Measurements from ENCODE around the gene PLXNB1. TPM values are rescaled to one million over a fixed set of nuclear protein-coding genes. Genes with fewer than 3 reads are reported as not detected.

Gene PLXNB1
- total RNA-seq, 1 experiment from 2014 or later: 35.6 TPM

DNA sequence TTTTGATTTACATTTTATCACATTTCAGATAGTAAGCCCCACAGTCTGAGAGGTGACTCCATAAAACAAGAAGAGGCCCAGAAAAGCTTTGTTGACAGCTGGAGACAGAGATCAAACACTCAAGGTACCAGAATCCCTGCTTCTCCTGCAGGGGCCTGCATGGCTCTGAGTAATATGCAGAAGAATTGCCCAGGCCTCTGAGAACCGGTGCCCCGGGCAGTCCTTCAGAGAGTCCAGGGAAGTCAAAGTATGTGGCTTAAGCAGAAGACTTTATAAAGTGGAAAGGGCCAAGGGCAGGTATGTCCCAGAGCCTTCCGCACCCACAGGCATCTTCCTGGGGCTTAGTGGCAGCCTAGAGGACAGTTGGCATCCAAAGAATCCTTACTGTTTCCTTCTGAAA, 29.4 kb upstream of the PLXNB1 start:
- ATAC-seq: no peak
- POLR2A ChIA-PET: no interaction called here
- Histone ChIP-seq H3K4me3 (replicated peaks in 1 of 2; ENCODE audit: low read depth in 1 of 2, low read length in 2 of 2) (no peak overlapping the region), H3K9me2 (ENCODE audit: insufficient read depth) (no peaks in the 10 kb centered on the region), H3K4me2 (ENCODE audit: low read length) (no peak overlapping the region), H3K9me3 (ENCODE audit: control insufficient read depth in 1 of 2, insufficient read depth in 1 of 2, low read depth in 1 of 2, low read length in 2 of 2) (no peaks in the 10 kb centered on the region), H3K79me2 (ENCODE audit: insufficient read depth, low read length) (no peaks in the 10 kb centered on the region), H4K20me1 (ENCODE audit: insufficient read depth) (no peaks in the 10 kb centered on the region), H3K9ac (ENCODE audit: low read length) (no peak overlapping the region), H3K36me3 (ENCODE audit: control insufficient read depth in 1 of 2, insufficient read depth in 2 of 2, low read length in 2 of 2) (peaks cover 38 to 42% of the 10 kb centered on the region in 2 experiments), H3K27ac (ENCODE audit: low read depth, low read length) (no peak overlapping the region), H3K27me3 (ENCODE audit: insufficient read depth, low read length) (no peaks in the 10 kb centered on the region), H3K4me1 (ENCODE audit: control insufficient read depth in 1 of 2, insufficient read depth in 2 of 2, low read length in 2 of 2) (no peaks in the 10 kb centered on the region), H2AFZ (ENCODE audit: low read depth, low read length, poor library complexity, severe bottlenecking) (no peak overlapping the region)
- no peak for TF ChIP-seq EZH2 (IDR thresholded peaks at IDR 0.05)
- no peak for TF ChIP-seq POLR2AphosphoS5 (IDR thresholded peaks at IDR 0.05; ENCODE audit: low read depth, low read length)
- no peak for TF ChIP-seq ZBTB33 (IDR thresholded peaks at IDR 0.05; ENCODE audit: extremely low read depth, insufficient replicate concordance, low read length)
- TF ChIP-seq, protein P1, sequence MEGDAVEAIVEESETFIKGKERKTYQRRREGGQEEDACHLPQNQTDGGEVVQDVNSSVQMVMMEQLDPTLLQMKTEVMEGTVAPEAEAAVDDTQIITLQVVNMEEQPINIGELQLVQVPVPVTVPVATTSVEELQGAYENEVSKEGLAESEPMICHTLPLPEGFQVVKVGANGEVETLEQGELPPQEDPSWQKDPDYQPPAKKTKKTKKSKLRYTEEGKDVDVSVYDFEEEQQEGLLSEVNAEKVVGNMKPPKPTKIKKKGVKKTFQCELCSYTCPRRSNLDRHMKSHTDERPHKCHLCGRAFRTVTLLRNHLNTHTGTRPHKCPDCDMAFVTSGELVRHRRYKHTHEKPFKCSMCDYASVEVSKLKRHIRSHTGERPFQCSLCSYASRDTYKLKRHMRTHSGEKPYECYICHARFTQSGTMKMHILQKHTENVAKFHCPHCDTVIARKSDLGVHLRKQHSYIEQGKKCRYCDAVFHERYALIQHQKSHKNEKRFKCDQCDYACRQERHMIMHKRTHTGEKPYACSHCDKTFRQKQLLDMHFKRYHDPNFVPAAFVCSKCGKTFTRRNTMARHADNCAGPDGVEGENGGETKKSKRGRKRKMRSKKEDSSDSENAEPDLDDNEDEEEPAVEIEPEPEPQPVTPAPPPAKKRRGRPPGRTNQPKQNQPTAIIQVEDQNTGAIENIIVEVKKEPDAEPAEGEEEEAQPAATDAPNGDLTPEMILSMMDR (IDR thresholded peaks at IDR 0.05 in 2 of 3, conservative IDR thresholded peaks at IDR 0.05 in 1 of 3; ENCODE audit: borderline replicate concordance in 1 of 3, insufficient read depth in 1 of 3, low read depth in 2 of 3, low read length in 2 of 3): no peak
- TF ChIP-seq EGR1 (IDR thresholded peaks at IDR 0.05; ENCODE audit: low read depth): no peak
- no peak for TF ChIP-seq FOSL1 (IDR thresholded peaks at IDR 0.05; ENCODE audit: low read depth)
- TF ChIP-seq SIN3A (IDR thresholded peaks at IDR 0.05; ENCODE audit: low read depth): no peak
- TF ChIP-seq, protein P2, sequence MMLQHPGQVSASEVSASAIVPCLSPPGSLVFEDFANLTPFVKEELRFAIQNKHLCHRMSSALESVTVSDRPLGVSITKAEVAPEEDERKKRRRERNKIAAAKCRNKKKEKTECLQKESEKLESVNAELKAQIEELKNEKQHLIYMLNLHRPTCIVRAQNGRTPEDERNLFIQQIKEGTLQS (IDR thresholded peaks at IDR 0.05): no peak
- no peak for TF ChIP-seq ZFX (IDR thresholded peaks at IDR 0.05)
- TF ChIP-seq TCF7L2 (IDR thresholded peaks at IDR 0.05; ENCODE audit: borderline replicate concordance, extremely low read depth, insufficient read depth, insufficient read length): no peak
- TF ChIP-seq SRF (IDR thresholded peaks at IDR 0.05; ENCODE audit: low read depth): no peak
- TF ChIP-seq JUND (IDR thresholded peaks at IDR 0.05): no peak
- no peak for TF ChIP-seq CBX3 (IDR thresholded peaks at IDR 0.05; ENCODE audit: low read depth)
- TF ChIP-seq, protein P3, sequence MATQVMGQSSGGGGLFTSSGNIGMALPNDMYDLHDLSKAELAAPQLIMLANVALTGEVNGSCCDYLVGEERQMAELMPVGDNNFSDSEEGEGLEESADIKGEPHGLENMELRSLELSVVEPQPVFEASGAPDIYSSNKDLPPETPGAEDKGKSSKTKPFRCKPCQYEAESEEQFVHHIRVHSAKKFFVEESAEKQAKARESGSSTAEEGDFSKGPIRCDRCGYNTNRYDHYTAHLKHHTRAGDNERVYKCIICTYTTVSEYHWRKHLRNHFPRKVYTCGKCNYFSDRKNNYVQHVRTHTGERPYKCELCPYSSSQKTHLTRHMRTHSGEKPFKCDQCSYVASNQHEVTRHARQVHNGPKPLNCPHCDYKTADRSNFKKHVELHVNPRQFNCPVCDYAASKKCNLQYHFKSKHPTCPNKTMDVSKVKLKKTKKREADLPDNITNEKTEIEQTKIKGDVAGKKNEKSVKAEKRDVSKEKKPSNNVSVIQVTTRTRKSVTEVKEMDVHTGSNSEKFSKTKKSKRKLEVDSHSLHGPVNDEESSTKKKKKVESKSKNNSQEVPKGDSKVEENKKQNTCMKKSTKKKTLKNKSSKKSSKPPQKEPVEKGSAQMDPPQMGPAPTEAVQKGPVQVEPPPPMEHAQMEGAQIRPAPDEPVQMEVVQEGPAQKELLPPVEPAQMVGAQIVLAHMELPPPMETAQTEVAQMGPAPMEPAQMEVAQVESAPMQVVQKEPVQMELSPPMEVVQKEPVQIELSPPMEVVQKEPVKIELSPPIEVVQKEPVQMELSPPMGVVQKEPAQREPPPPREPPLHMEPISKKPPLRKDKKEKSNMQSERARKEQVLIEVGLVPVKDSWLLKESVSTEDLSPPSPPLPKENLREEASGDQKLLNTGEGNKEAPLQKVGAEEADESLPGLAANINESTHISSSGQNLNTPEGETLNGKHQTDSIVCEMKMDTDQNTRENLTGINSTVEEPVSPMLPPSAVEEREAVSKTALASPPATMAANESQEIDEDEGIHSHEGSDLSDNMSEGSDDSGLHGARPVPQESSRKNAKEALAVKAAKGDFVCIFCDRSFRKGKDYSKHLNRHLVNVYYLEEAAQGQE (IDR thresholded peaks at IDR 0.05; ENCODE audit: low read depth): no peak
- TF ChIP-seq SP1 (IDR thresholded peaks at IDR 0.05; ENCODE audit: low read depth): no peak
- RAD21 ChIA-PET (ENCODE audit: low non-redundant PET in 1 of 2, low total read pairs in 2 of 2, uncharacterized antibody in 2 of 2, unreplicated experiment in 2 of 2): no interaction called here
- BruUV-seq (replicated peaks): no TSS peak
- DNase-seq (ENCODE audit: low read depth, low spot score): no peak
- CTCF ChIA-PET: no interaction called here
- intact Hi-C loops (cut with micrococcal nuclease): no loop called here
